PC-3 (cell line): Measurements from ENCODE around the gene NAA25. TPM values are rescaled to one million over a fixed set of nuclear protein-coding genes. Genes with fewer than 3 reads are reported as not detected.

Experiments used
- ATAC-seq: fragments of 200-7000 bp; cut with Tn5 transposase; 2 replicates; pipeline ENCODE4 v1.9.1; 2020; ENCODE audit warnings: mild to moderate bottlenecking, moderate library complexity
- BruUV-seq: library from RNA; stranded (reverse); fragments of 400-500 nt; replicated peaks from 2 replicates; lab custom pipeline; 2021; lab: Mats Ljungman, UMichigan
- CTCF ChIA-PET: fragments of 300-600 bp; sonication (Branson Sonifier 250); formaldehyde crosslinking; loops from one replicate; lab custom pipeline; 2022; ENCODE audit warnings: antibody characterized with exemption; lab: Charles Lee
- POLR2A ChIA-PET: fragments of 300-600 bp; sonication (Branson Sonifier 250); formaldehyde crosslinking; loops from one replicate; lab custom pipeline; 2022; ENCODE audit warnings: antibody characterized with exemption; ENCODE audit not compliant: unreplicated experiment; lab: Charles Lee
- DNase-seq: peaks from one replicate; pipeline ENCODE4 v3.0.0-alpha.2; 2015
- H2AFZ ChIP-seq: fragments of 300-600 bp; sonication (generic); 2 replicates; pipeline ENCODE4 v1.6.0; 2016; ENCODE audit warnings: antibody characterized with exemption, low read length
- H3F3A ChIP-seq: fragments of 300-600 bp; sonication (generic); one replicate; pipeline ENCODE4 v1.6.0; 2017; ENCODE audit warnings: antibody characterized with exemption, low read length, control low read depth, mild to moderate bottlenecking; ENCODE audit not compliant: unreplicated experiment
- H3K27ac ChIP-seq: fragments of 300-600 bp; sonication (generic); 2 replicates; pipeline ENCODE4 v1.5.1; 2016; ENCODE audit warnings: mild to moderate bottlenecking, low read length
- H3K27me3 ChIP-seq: fragments of 300-600 bp; sonication (generic); 2 replicates; pipeline ENCODE4 v1.6.1; 2016; ENCODE audit warnings: low read length, mixed read lengths
- H3K36me3 ChIP-seq: fragments of 300-600 bp; sonication (generic); 2 replicates; pipeline ENCODE4 v1.6.1; 2016; ENCODE audit warnings: low read depth, mixed run types, low read length, mixed read lengths
- H3K4me1 ChIP-seq: fragments of 300-600 bp; sonication (generic); 2 replicates; pipeline ENCODE4 v1.5.1; 2016; ENCODE audit warnings: low read length; ENCODE audit not compliant: insufficient read depth
- H3K4me2 ChIP-seq: fragments of 300-600 bp; sonication (generic); 2 replicates; pipeline ENCODE4 v1.6.0; 2016; ENCODE audit warnings: low read length
- H3K4me3 ChIP-seq: fragments of 300-600 bp; sonication (generic); 2 replicates; pipeline ENCODE4 v1.5.1; 2016; ENCODE audit warnings: mild to moderate bottlenecking, low read length, mixed read lengths
- H3K79me2 ChIP-seq: fragments of 300-600 bp; sonication (generic); 2 replicates; pipeline ENCODE4 v1.6.1; 2017; ENCODE audit warnings: low read length, mixed read lengths
- H3K9ac ChIP-seq: fragments of 300-600 bp; sonication (generic); 2 replicates; pipeline ENCODE4 v1.6.0; 2016; ENCODE audit warnings: mild to moderate bottlenecking, low read length
- H3K9me2 ChIP-seq: fragments of 300-600 bp; sonication (generic); replicated peaks from 2 replicates; pipeline ENCODE4 v1.6.1; 2016; ENCODE audit warnings: mixed run types, low read length, mixed read lengths
- H3K9me3 ChIP-seq: fragments of 300-600 bp; sonication (generic); 2 replicates; pipeline ENCODE4 v1.6.1; 2016; ENCODE audit warnings: low read length, mixed read lengths
- H4K20me1 ChIP-seq: fragments of 300-600 bp; sonication (generic); 2 replicates; pipeline ENCODE4 v1.6.1; 2016; ENCODE audit warnings: low read length, mixed read lengths
- EZH2 ChIP-seq: fragments of 300-600 bp; sonication (generic); IDR thresholded peaks from one replicate; pipeline ENCODE4 v1.6.1; 2017; ENCODE audit warnings: antibody characterized with exemption, mild to moderate bottlenecking, low read length; ENCODE audit not compliant: unreplicated experiment
- EZH2phosphoT487 ChIP-seq: fragments of 300-600 bp; sonication (generic); IDR thresholded peaks from 2 replicates; pipeline ENCODE4 v1.6.1; 2018; ENCODE audit warnings: mild to moderate bottlenecking, antibody characterized with exemption, low read length, borderline replicate concordance
- intact Hi-C: fragments of 100-400 bp; cut with micrococcal nuclease; formaldehyde crosslinking; loops from 2 replicates; pipeline ENCODE4 v1.9.0; 2023
- total RNA-seq: library from RNA; depleted of rRNA; stranded (reverse); fragments of >200 nt; gene quantifications from 2 replicates; pipeline ENCODE4 v1.2.3, GENCODE V29; 2014
- TF ChIP-seq, protein P1 (sequence below): fragments of 300-600 bp; sonication (generic); conservative IDR thresholded peaks from 2 replicates; pipeline ENCODE4 v1.5.1; 2017; ENCODE audit warnings: antibody characterized with exemption, low read depth, mild to moderate bottlenecking, low read length

NAA25 gene
- total RNA-seq, 1 experiment from 2014 or later, result 33.3 TPM

DNA sequence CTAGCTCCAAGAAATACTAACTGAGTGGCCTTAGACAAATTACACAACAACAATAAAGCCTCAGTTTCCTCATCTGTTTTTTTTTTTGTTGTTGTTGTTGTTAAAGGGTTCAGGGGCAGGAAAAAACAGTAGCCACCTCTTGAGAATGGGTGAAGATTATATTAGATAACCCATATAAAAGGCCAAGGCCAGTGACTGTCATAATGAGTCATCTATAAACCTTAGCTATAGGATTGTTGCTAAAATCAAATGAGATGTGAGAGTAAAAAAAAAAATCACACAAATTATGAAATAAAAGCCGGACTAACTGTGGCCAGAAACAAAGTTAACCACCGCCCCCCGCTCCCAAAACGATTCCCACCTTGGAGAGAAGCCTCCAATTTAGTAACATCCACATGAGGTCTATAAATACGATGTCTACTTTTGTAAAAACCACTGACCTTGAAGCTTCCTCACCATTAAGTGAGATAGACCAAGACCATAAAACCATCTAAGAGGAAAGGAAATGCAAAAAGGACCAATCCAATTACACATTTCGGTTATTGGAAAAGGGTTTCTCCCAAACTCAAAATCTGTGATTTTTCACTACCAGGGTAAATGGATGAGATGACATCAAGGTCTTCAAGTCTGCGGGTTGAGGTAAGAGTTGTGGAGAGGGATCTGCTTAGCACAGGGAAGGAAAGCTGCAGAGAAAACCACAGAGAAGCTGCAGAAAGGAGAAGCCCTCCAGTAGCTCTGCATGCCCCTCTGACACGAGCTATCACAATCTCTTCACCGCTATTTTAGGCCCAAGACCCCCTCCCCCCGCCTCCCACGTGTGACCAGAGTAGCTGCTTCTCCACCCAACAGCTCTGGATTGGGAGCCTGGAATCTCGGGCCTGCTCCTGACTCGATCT, 1.0 kb downstream of the NAA25 start:
- TF ChIP-seq EZH2phosphoT487, result no peak
- TF ChIP-seq EZH2, result no peak
- TF ChIP-seq, protein P1, sequence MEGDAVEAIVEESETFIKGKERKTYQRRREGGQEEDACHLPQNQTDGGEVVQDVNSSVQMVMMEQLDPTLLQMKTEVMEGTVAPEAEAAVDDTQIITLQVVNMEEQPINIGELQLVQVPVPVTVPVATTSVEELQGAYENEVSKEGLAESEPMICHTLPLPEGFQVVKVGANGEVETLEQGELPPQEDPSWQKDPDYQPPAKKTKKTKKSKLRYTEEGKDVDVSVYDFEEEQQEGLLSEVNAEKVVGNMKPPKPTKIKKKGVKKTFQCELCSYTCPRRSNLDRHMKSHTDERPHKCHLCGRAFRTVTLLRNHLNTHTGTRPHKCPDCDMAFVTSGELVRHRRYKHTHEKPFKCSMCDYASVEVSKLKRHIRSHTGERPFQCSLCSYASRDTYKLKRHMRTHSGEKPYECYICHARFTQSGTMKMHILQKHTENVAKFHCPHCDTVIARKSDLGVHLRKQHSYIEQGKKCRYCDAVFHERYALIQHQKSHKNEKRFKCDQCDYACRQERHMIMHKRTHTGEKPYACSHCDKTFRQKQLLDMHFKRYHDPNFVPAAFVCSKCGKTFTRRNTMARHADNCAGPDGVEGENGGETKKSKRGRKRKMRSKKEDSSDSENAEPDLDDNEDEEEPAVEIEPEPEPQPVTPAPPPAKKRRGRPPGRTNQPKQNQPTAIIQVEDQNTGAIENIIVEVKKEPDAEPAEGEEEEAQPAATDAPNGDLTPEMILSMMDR, result no peak
- DNase-seq, result peak; percentile 50
- H3K27me3 ChIP-seq, result no peaks in the 10 kb centered on the region
- peak overlapping the region; percentile 83 for H3K4me3 ChIP-seq
- no peak for ATAC-seq
- H3K4me2 ChIP-seq, result peak overlapping the region; percentile 91
- peak overlapping the region; percentile 100 for H3K9ac ChIP-seq
- ChIA-PET CTCF (interaction anchor here (0.6 kb wide), 2 partner anchors 73 to 88 kb away, joined by 3 to 11 read pairs; no protein-coding TSS in a partner anchor), POLR2A (interaction anchor here (0.7 to 1.1 kb wide), 2 partner anchors 18 to 295 kb away, joined by 3 read pairs; partner anchors contain the start of gene TRAFD1)
- H4K20me1 ChIP-seq, result peaks cover 40% of the 10 kb centered on the region
- H3F3A ChIP-seq, result no peaks in the 10 kb centered on the region
- H3K9me3 ChIP-seq, result no peaks in the 10 kb centered on the region
- H3K27ac ChIP-seq, result peak overlapping the region; percentile 88
- peaks cover 24% of the 10 kb centered on the region; the same call in 1 of the 2 replicates for H3K36me3 ChIP-seq
- intact Hi-C loops, result no loop called here
- BruUV-seq, result TSS peak; percentile 43
- H3K79me2 ChIP-seq, result peaks cover 66% of the 10 kb centered on the region
- H3K4me1 ChIP-seq, result peaks cover 32% of the 10 kb centered on the region
- peak overlapping the region; percentile 91 for H2AFZ ChIP-seq
- H3K9me2 ChIP-seq, result no peaks in the 10 kb centered on the region

DNA sequence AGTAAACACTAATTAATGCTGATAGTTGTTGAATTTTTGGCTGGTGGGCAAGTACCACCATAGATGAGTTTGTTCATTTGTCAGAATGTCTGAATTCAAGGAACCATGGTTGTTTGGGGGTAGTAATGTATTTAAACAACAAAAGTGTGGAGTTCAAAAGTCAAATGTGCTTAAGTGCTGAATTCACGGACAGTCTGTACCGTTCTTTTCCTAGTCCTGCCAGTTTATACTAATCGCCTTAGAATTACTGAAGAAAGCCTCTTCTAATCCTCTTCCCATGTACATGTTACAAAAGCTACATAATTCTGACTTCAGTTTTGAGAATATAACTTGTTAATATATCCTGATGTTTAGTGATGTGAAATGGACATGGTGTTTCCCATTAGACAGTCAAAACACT, 2.7 kb downstream of the NAA25 start:
- ATAC-seq (no peak), DNase-seq (no peak)
- POLR2A ChIA-PET, result no interaction called here
- H3K79me2 ChIP-seq, result peaks cover 82% of the 10 kb centered on the region
- H2AFZ ChIP-seq, result no peak overlapping the region
- no peak overlapping the region for H3K27ac ChIP-seq
- peaks cover 23% of the 10 kb centered on the region for H3K4me1 ChIP-seq
- H3F3A ChIP-seq, result no peaks in the 10 kb centered on the region
- BruUV-seq, result no TSS peak
- H3K27me3 ChIP-seq, result no peaks in the 10 kb centered on the region
- intact Hi-C loops, result no loop called here
- H3K4me2 ChIP-seq, result peak overlapping the region; percentile 91
- CTCF ChIA-PET, result no interaction called here
- peak overlapping the region; percentile 2; the same call in 1 of the 2 replicates for H3K4me3 ChIP-seq
- no peak for TF ChIP-seq EZH2
- no peak for TF ChIP-seq EZH2phosphoT487
- TF ChIP-seq, protein P1, result no peak
- H4K20me1 ChIP-seq, result peaks cover 50% of the 10 kb centered on the region
- H3K9ac ChIP-seq, result no peak overlapping the region
- H3K36me3 ChIP-seq, result peaks cover 31% of the 10 kb centered on the region
- no peaks in the 10 kb centered on the region for H3K9me3 ChIP-seq
- H3K9me2 ChIP-seq, result no peaks in the 10 kb centered on the region
